GM19023 (cell line): Measurements from ENCODE around the gene SLC1A5.
"Not testable (repeated sequence)": the region's sequence is repeated elsewhere in the genome, so short reads cannot be mapped to it uniquely, and the experiment has no call there.

ENCODE experiments used
- ATAC-seq: cut with Tn5 transposase; IDR thresholded peaks from one replicate; pipeline ENCODE4 v1.9.1; 2021; ENCODE audit warnings: mild to moderate bottlenecking, moderate library complexity; ENCODE audit not compliant: unreplicated experiment

Gene SLC1A5

DNA sequence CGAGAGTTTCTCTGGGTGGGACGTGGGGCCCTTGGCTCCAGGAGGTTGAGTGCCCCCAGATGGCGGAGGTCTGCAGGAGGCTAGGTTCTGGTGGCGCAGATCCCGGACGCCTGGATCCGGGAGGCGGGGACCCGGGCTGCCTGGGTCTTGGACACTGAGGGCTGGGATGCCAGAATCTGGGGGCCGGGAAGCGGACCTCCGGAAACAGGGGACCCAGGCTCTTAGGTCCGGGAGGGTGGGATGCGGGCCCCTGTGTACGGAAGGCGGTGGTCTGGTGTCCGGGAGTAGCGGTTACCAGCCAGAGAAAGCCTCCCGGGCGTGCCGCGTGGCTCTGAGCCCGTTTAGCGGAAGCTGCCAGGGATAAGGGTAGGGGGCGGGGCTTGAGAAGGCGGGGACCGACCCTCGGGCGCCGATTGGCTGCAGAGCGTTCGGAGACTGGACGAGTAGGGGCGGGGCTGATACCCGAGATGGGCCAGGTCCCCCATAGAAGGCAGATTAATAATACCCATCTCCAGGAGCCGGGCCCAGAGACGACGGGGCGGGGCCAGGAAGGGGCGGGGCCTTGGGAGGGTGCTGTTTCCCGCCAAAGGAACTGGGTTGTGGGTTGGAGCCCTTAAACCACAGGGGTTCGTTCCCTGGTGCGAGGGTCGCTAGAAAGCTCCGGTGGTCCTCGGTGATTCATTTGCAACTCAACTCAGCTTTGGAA, at the start of gene SLC1A5:
Gene SLC1A5 (minus strand): TSS at position 333 of the 706 bp plus-strand sequence. CDS start 629 bp downstream, outside the sequence.
- ATAC-seq = peak; percentile 59

DNA sequence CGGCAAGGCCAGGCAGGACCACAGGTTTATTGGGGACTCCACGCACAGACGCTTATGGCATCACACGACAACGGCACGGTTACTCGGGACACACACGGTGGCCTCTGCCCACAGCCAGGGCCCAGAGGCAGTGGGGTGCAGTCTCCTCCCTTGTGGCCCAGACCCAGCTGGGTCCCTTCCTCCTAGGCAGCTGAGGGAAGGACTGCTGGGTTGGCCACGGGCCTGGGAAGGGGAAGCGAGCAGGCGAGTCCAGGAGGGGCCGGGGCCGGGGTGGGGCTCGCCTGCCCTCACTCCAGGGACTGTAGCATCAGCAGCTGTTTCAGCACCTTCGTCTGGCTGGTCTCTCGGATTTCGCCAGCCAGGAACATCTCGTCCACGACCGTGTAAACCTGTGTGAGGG, 49.8 kb upstream of the SLC1A5 start:
- no peak for ATAC-seq

DNA sequence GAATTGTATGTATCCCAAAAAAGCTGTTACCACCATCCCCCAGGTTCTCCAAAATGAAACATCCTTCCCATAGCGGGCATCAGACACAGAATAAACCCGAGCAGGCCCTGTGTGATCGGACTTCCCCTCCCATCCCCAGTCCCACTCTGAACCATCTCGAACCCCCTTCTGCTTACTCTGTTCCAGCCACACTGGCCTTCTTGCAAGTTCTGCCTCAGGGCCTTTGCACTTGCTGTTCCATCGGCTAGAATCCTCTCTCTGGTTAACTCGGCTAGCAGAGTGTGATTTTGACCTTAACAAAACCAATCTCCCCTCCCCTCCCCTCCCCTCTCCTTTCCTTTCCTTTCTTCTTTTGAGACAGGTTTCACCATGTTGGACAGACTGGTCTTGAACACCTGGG, 46.6 kb upstream of the SLC1A5 start:
- ATAC-seq = no peak

DNA sequence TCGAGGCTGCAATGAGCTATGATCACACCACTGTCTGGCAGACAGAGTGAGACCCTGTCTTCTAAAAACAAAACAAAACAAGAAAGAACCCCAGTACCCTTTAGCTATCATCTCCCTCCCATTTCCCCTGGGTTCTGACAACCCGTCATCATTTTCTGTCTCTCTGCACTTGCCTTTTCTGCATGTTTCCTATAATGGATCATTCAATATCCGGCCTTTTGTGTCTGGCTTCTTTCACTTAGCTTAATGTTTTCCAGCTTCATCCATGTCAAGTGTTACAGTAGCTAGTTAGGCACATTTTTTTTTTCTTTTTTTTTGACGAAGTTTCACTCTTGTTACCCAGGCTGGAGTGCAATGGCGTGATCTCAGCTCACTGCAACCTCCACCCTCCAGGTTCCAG, 45.7 kb upstream of the SLC1A5 start:
- ATAC-seq = no peak

DNA sequence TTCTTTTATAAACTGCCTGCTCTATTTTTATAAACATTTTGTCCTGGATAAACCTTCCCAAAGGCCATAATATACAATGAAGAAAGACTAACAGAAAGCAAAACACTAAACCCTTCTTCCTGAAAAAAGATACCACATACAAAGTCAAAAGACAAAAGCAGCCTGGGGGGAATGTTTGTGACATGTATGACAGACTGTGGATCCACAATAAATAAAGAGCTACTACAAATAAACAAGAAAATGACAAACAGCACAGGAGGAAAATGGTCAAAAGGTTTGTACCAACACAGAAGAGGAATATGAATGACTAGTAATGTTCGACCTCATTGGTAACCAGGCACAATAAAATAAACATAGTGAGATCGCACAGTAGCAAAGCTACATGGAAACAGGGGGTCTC, 42.5 kb upstream of the SLC1A5 start:
- no peak for ATAC-seq

DNA sequence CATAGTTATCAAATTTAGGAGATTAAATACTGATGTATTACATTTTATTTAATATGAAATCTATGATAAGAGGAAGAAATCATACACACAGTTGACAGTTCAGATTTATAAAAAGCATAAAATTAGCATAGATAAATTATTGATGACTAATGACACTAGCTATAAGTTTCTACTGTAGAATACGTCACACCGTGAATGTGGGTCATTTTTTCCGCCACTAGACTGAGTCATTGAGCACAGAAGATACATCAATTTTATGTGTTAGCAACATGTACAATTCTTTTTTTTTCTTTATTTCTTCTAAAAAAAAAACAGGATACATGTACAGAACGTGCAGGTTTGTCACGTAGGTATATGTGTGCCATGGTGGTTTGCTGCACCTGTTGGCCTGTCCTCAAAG, 40.1 kb upstream of the SLC1A5 start:
- no peak for ATAC-seq

DNA sequence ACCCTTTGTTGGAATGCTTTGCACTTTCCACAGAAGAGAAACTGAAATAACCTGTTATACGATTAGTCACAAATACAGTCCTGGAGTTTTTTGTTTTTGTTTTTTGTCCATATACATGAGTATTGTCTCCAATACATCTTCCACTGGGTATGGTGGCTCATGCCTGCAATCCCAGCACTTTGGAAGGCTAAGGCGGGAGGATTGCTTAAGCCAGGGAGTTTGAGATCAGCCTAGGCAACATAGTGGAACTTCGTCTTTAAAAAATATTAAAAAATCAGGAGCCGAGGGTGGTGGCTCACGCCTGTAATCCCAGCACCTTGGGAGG, 37.3 kb upstream of the SLC1A5 start:
- ATAC-seq = no peak

DNA sequence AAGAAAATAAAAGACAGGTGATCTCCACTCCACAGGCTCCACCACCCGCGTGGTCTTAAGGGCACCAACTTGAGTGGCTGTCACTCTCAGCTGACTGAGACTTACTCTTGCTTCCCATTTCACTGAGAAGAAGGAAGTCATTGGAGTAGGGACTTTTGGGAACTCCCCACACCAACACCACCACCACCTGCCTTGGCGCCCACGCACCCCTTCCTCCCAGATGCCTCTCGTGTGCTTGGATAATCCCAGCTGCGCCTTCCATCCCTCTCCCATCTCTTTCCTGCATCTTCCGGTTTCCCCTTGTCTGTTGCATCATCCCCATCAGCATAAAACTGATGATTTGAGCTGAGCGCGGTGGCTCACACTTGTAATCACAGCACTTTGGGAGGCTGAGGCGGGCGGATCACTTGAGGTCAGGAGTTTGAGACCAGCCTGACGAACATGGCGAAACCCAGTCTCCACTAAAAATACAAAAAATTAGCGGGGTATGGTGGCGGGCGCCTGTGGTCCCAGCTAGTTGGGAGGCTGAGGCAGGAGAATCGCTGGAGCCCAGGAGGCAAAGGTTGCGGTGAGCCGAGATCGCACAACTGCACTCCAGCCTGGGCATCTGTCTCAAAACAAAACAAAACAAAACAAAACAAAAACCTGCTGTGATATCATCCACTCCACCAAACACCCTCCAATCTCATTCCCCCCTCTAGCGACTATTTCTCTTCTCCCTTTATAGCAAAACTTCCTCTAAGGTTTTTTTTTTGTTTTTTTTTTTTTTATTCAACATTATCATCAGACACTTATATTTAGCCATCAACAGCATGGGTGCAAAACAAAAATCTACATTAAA, 36.7 kb upstream of the SLC1A5 start:
- no peak for ATAC-seq

DNA sequence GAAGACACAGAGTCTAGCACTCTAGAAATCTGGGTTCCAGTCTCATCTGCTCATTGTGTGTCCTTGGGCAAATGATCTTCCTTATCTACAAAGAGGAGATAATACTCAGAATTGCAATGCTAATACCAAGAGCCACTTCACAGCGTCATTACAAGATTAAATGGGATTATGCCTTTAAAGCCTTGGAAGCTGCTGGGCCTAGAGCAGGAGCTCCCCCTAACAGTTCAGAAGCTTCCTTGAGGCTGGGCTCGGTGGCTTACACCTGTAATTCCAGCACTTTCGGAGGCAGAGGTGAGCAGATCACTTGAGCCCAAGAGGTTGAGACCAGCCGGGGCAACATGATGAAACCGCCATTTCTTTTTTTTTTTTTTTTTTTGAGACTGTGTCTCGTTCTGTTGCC, 34.7 kb upstream of the SLC1A5 start:
- ATAC-seq = no peak

DNA sequence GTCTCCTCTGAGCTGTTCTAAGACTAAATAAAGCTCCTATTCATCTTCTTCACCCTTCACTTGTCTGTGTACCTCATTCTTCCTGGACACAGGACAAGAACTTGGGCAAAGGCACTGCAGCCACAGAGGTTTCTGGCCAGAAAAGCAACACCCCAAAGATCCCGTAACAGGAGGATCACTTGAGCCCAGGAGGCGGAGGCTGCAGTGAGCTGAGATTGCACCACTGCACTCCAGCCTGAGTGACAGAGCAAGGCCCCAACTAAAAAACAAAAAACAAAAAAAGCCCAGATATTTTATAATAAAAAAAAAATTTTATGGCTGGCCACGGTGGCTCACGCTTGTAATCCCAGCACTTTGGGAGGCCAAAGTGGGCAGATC, 34.0 kb upstream of the SLC1A5 start:
- ATAC-seq = not testable (repeated sequence)

DNA sequence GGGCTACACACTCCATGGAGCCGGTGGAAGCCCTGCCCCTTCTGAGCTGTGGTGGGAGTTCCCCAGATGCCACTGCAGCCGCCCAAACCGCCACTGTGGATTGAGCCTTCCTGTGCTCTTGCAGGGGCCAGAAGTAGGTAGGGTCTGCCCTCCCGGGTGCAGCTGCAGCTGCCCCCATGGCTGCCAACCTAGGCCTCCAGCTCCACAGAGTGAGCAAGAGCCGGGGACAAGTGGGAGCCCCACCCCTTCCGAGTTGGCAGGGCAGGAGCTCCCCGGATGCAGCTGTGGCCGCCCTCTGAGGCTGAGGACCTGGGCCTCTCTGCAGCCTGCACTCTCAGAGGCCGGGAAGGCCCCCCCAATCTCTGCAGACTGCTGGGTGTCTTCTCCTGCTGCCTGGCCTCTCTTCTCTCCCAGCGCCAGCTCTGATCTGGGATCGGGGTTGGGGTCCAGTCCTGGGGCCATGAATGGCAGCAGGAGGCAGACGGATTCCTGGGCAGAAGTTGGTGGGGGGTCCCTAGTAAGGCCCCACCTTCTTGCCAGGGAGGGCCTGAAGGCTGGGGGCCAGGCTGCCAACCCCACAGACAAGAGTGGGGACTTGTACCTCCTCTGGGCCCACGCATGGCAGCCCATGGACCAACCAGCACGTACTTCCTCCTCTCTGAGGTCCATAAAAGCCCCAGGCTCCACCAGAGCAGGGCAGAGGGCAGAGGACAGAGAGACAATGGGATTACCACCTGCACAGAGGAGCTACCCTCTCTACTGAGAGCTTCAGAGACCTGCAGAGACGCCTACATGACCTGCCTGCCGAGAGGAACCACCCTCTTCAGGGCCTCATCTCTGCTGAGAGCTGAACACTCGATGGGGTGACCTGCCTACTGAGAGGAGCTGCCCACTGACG, 33.4 kb upstream of the SLC1A5 start:
- ATAC-seq = peak; percentile 52

DNA sequence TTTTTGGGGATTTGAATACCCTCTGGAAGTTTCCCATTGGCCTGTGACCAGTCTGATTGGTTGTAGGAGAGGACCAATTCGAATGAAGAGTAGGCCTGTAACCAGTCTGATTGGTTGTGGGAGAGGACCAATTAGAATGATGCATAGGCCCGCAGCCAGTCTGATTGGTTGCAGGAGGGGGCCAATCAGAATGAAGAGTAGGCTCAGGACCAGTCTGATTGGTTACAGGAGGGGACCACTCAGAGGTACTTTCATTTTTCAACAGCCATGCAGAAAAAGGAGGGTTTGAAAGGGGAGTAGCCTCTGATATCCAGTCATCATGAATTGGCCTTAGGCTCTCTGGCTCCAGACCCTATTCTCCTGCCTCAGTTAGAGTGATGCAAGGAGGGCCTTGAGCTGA, 30.4 kb upstream of the SLC1A5 start:
- no peak for ATAC-seq

DNA sequence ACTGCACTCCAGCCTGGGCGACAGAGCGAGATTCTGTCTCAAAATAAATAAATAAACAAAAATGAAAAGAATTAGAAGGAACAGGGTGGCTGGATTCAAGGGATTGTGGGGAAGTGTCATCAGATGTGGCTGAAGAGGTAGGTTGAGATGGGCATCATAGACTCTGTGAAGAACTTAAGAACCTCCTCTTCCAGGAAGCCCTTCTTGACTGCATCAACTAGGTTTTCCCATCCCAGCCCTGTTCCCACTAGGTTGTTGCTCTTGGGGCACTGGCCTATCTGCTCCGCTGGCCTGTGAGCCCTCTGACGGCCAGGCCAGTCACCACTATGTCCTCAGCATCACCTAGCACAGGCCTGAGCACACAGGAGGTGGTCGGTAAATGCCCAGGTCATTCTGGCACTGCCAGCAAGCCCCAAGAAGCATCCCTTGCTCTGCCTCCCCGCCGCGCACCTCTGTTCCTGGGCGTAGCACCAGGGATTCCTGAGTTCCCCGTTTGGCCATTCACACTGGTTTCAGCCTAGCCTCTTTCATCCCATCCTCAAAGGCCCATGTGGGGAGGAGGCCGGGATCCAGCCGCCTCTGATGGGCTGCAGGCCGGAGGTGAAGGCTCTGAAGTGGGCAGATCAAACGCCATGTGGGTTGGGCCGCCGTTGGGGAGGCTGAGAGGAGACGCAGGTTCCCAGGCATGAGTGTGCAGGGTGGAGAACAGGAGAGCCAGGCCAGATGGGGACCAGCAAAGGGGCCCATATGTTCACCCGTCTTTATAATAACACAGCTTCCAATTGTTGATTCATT, 27.6 kb upstream of the SLC1A5 start:
- ATAC-seq = no peak

DNA sequence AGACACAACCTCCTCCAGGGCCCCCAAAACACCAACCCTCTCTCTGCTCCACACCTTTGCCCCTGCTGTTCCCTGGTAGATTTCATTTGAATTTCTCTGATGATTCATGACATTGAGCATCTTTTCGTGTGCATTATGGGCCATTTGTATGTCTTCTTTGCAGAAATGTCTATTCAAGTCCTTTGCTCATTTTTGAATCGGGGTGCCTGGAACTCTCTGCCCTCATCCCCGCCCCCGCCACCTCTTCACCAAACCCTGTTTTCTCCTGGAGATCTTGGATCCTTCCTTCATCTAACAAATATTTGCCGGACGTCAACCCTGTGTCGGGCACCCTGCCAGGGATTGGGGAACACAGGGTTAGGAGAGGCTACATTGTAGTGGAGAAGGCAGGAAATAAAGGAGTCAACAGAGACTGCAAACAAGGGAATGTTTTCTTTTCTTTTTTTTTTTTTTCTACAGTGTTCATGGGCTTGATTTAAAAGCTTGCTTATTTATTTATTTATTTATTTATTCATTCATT, 25.5 kb upstream of the SLC1A5 start:
- no peak for ATAC-seq

DNA sequence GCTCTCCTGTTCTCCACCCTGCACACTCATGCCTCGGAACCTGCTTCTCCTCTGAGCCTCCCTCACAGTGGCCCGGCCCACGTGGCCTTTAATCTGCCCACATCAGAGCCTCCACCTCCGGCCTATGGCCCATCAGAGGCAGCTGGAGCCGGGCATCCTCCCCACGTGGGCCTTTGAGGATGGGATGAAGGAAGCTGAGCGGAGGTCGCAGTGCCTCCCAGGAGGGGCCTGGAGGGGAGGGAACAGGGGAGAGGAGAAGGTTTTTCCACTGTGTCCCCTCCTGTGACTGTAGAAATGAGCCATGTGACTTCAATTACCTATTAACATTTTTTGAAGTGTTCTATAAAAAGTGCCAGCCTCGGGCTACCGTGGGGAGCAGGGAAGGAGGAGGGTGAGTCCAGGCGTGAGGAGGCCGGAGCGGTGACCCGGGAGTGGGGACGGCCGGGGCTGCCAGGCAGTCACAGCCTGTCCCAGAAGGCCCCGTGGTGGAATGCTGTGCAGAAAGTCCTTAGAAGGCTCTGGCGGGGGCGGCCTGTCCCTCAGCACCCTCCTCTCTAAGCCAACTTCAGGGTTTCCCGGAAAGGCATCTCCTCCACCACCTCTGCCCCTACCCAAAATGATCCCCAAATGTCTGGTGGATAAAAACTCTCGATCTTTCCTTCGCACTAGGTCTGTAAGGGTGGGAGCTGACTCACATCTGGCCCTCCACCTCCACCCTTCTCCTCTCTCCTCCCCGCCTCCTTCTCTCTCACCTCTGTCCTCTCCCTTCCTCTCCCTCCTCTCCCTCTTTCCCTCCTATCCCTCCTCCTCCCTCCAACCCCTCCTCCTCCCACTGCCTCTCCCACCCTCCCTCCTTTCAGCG, 24.8 kb upstream of the SLC1A5 start:
- no peak for ATAC-seq

DNA sequence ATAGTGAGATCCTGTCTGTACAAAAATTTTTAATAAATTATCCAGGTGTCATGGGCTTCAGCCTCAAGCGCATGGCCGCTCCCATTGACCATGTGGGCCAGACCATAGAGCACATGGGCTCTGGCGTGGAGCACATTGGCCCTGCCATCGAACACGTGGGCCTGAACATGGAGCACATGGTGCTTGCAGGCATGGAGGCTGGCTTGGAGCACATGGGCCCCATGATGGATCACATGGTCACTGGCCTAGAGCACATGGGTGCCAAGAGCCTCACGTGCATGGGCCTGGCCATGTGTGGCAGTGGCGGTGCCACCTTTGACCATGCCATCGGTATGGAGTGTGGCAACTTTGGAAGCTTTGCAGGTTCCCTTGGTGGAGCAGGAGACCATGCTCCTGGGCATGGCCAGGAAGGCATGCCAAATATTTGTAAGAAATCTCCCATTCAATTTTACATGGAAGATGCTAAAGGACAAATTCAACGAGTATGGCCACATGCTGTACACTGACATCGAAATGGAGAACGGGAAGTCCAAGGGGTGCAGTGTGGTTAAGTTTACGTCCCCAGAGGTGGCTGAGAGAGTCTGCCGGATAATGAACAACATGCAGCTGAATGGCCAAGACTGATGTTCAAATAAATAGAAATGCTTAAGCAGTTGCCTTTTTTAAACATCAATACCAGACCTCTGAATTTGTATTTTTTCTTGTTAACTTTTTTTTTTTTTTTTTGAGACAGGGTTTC, 21.3 kb upstream of the SLC1A5 start:
- ATAC-seq = no peak

DNA sequence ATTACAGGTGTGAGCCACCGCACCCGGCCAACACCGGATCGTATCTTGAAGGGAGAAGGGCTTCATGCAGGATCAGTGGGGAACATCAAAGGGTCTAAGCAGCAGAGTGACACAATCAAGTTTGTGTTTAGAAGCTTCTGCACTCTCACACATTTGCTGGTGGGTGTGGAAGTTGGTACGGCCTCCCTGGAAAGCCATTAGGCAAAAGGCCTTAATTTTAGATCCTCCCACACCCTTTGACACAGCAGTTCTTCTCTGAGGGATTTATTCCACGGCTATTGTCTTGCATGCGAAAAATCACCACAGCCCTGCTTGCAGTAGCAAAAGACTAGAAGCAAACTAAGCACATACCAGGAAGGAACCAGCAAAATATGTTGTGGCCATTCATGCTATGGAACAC, 18.3 kb upstream of the SLC1A5 start:
- no peak for ATAC-seq

DNA sequence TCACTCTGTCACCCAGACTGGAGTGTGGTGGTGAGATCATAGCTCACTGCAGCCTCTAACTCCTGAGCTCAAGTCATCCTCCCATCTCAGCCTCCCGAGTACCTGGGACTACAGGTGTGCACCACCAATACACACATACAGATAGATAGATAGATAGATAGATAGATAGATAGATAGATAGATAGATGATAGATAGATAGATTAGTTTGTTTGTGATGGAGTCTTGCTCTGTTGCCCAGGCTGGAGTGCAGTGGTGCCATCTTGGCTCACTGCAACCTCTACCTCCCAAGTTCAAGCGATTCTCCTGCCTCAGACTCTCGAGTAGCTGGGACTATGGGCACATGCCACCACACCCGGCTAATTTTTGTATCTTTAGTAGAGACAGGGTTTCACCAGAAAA, 16.0 kb upstream of the SLC1A5 start:
- ATAC-seq = not testable (repeated sequence)

DNA sequence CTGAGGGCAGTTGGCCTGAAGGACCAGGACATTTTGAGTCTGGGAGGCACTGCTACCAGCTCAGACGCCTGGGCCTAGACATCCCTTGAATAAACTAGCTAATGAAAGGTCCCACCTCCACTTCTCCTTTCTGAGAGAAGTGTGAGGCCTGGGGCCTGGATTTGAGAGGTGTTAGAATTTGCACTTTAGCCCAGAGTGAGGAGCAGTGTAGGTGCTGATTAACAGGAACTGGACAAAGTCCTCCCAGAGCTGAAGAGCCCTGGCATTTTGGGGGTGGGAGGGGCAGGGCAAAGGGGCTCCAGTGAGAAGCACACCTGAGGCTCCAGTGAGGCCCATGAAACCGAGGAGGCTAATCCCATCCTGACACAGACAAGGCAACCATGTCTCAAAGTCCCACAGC, 15.2 kb upstream of the SLC1A5 start:
- no peak for ATAC-seq
